Tibial artery (tissue), 4 donors: ENCODE data around the gene KDM1B.

Source experiments
- DNase-seq, 2 donors: peaks; one replicate each; pipeline ENCODE4 v3.0.0-alpha.2; 2019
- H3K27ac ChIP-seq, 2 donors: fragments of 200-600 bp; sonication (generic) in 1 of 2; 1 replicate in 1 of 2; 2 replicates in 1 of 2; pipeline ENCODE4 v1.5.1; 2018 to 2019; ENCODE audit warnings: mild to moderate bottlenecking in 1 of 2
- H3K27me3 ChIP-seq, 2 donors: fragments of 200-600 bp; sonication (generic) in 1 of 2; one replicate each; pipeline versions ENCODE4 v1.5.1 to v1.6.0; 2016 to 2019
- H3K36me3 ChIP-seq, 3 donors: fragments of 200-600 bp; sonication (generic) in 2 of 3; one replicate each; pipeline ENCODE4 v1.5.1; 2016 to 2019; ENCODE audit warnings: mild to moderate bottlenecking in 2 of 3
- H3K4me1 ChIP-seq, 4 donors: fragments of 200-600 bp; sonication (generic) in 2 of 4; 1 replicate in 3 of 4; 2 replicates in 1 of 4; pipeline ENCODE4 v1.5.1; 2016 to 2019
- H3K4me3 ChIP-seq, 2 donors: fragments of 200-600 bp; sonication (generic) in 1 of 2; 1 replicate in 1 of 2; 2 replicates in 1 of 2; pipeline ENCODE4 v1.5.1; 2018 to 2019; ENCODE audit warnings: mild to moderate bottlenecking in 2 of 2
- H3K9me3 ChIP-seq, 3 donors: fragments of 200-600 bp; sonication (generic) in 1 of 3; one replicate each; pipeline ENCODE4 v1.5.1; 2016 to 2019
- CTCF ChIP-seq, 2 experiments: fragments of 200-600 bp in 1 of 2; fragments of 450-650 bp in 1 of 2; IDR thresholded peaks; one replicate each; pipeline ENCODE4 v1.5.1; 2017 to 2019; ENCODE audit warnings: antibody characterized with exemption in 2 of 2, mild to moderate bottlenecking in 1 of 2, moderate library complexity in 1 of 2
- intact Hi-C: fragments of 100-400 bp; cut with DNase I; formaldehyde crosslinking; loops from one replicate; pipeline ENCODE4 v1.15.0; 2023; ENCODE audit warnings: low total_unique reads

Gene KDM1B

GRCh38 chr6:18237167-18237566 lies 81.9 kb downstream of the KDM1B start:
- intact Hi-C loops, result no loop called here
- H3K27me3 ChIP-seq, result no peaks in the 10 kb centered on the region
- H3K4me1 ChIP-seq, result no peaks in the 10 kb centered on the region
- H3K4me3 ChIP-seq, result no peak overlapping the region
- peaks cover 33 to 58% (median 45%) of the 10 kb centered on the region in 3 donors for H3K36me3 ChIP-seq
- H3K27ac ChIP-seq, result no peak overlapping the region
- H3K9me3 ChIP-seq, result peaks cover 0 to 7% (median 5%) of the 10 kb centered on the region in 3 donors
- no peak for TF ChIP-seq CTCF (IDR thresholded peaks at IDR 0.05)
- no peak for DNase-seq

GRCh38 chr6:18240230-18240629 lies 85.0 kb downstream of the KDM1B start:
- Histone ChIP-seq H3K4me1 (no peaks in the 10 kb centered on the region), H3K4me3 (no peak overlapping the region), H3K27me3 (no peaks in the 10 kb centered on the region), H3K36me3 (peaks cover 22 to 62% (median 46%) of the 10 kb centered on the region in 3 donors), H3K27ac (no peak overlapping the region), H3K9me3 (no peaks in the 10 kb centered on the region)
- TF ChIP-seq CTCF (IDR thresholded peaks at IDR 0.05), result no peak
- DNase-seq, result no peak
- intact Hi-C loops, result no loop called here

GRCh38 chr6:18241208-18242038 lies 86.2 kb downstream of the KDM1B start:
- no peak overlapping the region for H3K27ac ChIP-seq
- H3K27me3 ChIP-seq, result no peaks in the 10 kb centered on the region
- peaks cover 23 to 50% (median 43%) of the 10 kb centered on the region in 3 donors for H3K36me3 ChIP-seq
- H3K4me3 ChIP-seq, result no peak overlapping the region
- intact Hi-C loops, result no loop called here
- H3K4me1 ChIP-seq, result no peaks in the 10 kb centered on the region
- H3K9me3 ChIP-seq, result no peaks in the 10 kb centered on the region
- TF ChIP-seq CTCF (IDR thresholded peaks at IDR 0.05), result no peak
- no peak for DNase-seq

GRCh38 chr6:18242062-18242851 lies 87.0 kb downstream of the KDM1B start:
- Histone ChIP-seq H3K4me3 (no peak overlapping the region), H3K36me3 (peaks cover 18 to 44% (median 36%) of the 10 kb centered on the region in 3 donors), H3K27ac (no peak overlapping the region), H3K9me3 (no peaks in the 10 kb centered on the region), H3K4me1 (no peaks in the 10 kb centered on the region), H3K27me3 (no peaks in the 10 kb centered on the region)
- TF ChIP-seq CTCF (IDR thresholded peaks at IDR 0.05), result no peak
- intact Hi-C loops, result no loop called here
- no peak for DNase-seq

- intact Hi-C loops, result no loop called here
- Histone ChIP-seq H3K27ac (no peak overlapping the region), H3K9me3 (no peaks in the 10 kb centered on the region), H3K36me3 (peaks cover 18 to 45% (median 44%) of the 10 kb centered on the region in 3 donors), H3K4me3 (no peak overlapping the region), H3K4me1 (no peaks in the 10 kb centered on the region), H3K27me3 (no peaks in the 10 kb centered on the region)
- no peak for DNase-seq
- no peak for TF ChIP-seq CTCF (IDR thresholded peaks at IDR 0.05)
Measured at GRCh38 chr6:18243302-18243893, 88.2 kb downstream of the KDM1B start.
